Hematopoietic multipotent progenitor cell (in vitro differentiated cells): ENCODE measurements around the gene MXRA7. TPM values are rescaled to one million over a fixed set of nuclear protein-coding genes. Genes with fewer than 3 reads are reported as not detected.
"Not testable (repeated sequence)": the region's sequence is repeated elsewhere in the genome, so short reads cannot be mapped to it uniquely, and the experiment has no call there.

ENCODE experiments used
- DNase-seq, 3 donors: peaks; one replicate each; pipeline ENCODE4 v3.0.0-alpha.2; 2011 to 2015; ENCODE audit warnings: low read depth in 2 of 3, low spot score in 2 of 3
- total RNA-seq: library from RNA; depleted of rRNA; stranded (reverse); fragments of >200 nt; gene quantifications from one replicate; pipeline ENCODE4 v1.2.3, GENCODE V29; 2012

The MXRA7 gene
- total RNA-seq, 1 donor, result 3.2 TPM

DNA sequence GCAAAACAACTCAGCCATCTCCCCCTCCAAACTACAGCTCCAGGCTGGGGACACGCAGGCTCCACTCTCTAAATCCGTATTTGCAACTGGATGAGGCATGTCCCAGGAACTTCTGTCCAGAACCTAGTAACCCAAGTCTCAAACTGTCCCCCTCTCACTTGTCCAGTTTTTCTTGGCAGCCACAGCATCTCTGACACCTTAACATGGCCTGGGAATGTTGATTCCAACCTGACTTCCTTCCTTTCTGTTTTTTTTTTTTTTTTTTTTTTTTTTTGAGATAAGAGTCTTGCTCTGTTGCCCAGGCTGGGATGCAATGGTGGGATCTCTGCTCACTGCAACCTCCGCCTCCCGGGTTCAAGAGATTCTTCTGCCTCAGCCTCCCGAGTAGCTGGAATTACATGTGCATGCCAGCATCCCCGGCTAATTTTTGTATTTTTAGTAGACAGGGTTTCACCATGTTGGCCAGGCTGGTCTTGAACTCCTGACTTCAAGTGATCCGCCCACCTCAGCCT lies 12.2 kb downstream of the MXRA7 start:
- DNase-seq, result not testable (repeated sequence)

DNA sequence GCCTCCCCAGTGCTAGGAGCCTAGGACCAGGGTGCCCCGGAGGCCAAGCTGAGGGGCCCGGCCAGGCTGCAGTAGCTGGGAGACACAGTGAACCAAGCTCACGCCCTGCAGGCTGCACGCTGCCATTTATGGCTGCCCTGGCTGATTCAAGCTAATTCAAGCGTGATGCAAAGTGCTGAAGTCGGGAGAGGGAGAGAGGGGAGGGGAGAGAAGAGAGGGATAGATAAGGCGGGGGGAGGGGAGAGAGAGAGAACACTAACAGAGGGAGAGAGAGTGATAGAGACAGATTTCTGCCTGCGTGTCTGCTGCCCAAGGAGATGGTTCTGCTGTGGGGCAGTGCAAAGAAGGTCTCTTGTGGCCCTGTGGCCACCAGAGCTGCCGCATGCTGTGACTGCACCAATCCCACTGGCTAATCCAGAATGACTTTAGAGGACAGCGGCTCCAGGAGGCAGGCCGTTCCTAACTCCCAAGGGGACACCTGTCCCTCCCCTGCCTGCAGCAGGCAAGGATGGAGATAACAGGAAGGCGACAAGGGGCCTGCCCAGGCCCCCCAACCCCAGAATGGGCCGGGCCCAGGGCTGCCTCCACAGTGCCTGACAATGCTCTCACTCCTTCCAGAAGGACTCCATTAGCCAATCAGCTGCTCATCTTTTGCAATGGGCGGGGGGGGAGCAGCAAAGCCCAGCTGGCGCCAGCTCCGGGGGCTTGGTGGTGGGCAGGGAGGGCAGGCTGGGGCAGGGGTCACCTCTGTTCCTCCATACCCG lies 12.9 kb downstream of the MXRA7 start:
- no peak for DNase-seq

DNA sequence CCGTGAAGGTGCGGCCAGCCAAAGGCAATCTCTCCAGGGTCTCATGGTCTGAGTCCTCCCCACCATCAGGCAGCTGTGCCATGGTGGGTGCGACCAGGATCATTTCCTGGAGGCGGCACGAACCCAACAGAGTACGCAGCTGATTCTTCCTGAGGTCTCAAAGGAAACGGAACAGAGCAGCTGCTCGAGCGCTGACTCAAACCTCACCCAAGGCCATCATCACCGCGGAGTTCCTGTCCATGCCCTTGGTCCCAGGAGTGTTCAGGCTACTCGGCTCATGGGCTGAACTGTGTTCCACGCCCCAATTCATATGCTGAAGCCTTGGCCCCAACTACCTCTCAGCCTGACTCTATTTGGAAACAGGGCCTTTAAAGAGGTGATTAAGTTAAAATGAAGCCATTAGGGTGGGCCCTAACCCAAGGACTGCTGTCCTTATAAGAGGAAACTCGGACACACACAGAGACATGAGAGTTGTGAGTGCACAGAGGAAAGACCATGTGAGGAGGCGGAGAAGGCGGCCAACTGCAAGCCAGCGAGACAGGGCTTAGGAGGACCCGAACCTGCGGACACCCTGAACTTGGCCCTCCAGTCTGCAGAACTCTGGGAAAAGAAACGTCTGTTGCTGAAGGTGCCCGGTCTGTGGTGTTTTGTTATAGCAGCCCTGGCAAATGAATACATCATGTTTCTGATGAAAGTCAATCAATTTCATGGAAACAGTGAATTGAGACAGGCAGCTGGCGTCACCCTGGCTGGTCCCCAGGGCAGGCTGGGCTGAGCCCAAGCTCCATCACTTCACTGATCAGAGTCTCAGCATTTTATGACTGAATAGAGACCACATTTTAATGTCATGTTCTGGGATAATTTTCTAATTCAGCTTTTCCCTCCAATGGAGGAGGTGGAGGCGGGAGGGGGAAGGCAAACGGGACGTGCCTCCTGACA lies 13.7 kb downstream of the MXRA7 start:
- no peak for DNase-seq

DNA sequence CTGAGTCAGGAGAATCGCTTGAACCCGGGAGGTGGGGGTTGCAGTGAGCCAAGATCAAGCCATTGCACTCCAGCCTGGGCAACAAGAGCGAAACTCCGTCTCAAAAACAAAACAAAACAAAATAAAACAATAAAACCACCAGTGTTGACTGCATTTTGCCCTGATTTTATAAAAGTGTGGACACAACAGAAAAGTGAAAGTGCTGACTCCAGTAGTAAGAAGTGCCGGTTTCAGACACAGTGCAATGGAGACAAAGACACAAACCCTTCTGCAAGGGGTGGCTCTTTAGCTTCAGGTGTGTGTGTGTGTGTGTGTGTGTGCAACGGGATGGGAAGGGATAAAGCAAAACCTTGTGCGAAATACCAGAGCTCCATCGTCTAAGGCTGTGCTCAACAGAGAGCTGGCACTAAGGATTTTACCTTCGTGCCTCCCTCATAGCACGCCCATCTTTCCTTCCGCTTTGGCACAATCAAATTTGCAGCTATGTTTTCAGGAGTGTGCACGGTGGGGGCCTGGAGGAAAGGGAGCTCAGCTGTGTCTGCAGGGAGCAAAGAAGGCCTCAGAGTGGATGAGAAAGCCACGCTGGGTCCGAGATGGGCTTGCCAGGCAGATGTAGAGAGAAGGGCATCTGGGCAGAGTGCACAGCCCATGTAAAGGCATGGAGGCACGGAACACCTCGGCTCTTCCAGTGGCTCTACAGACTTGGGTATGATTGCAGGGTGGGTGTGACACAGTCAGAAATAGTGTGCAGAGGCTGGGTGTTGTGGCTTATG lies 15.5 kb downstream of the MXRA7 start:
- no peak for DNase-seq

DNA sequence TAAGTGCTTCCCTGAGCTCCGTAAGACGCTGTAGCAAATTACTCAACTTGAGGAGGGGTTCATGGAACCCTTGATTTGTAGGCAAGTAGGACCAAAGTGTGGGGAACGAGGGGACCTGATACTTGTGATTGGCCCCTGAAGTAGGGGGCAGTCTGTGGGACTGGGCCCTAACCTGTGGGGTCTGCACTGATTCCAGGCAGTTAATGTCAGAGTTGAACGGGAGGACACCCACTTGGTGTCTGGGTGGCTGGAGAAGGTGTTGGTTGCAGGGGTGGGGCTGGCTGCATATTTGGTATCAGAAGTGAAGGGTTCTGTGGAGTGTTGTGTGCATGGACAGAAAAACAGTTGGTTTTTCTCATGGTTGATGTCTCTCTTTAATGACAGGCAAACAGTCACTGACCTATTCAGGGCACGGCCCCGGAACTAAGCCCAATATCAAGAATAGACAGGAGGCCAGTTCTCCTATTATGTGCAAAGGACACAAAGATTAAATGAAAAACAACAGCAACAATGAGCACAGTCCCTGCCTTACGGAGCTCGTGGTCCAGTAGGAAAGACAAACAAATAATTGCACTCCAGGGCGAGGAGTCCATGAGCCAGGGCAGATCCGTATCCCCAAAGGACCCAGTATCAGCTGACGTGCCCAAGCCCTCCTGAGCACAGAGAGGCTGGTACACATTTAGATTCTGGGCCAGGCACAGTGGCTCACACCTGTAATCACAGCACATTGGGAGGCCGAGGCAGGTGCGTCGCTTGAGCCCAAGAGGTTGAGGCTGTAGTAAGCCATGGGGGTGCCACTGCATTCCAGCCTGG lies 19.2 kb downstream of the MXRA7 start:
- no peak for DNase-seq

DNA sequence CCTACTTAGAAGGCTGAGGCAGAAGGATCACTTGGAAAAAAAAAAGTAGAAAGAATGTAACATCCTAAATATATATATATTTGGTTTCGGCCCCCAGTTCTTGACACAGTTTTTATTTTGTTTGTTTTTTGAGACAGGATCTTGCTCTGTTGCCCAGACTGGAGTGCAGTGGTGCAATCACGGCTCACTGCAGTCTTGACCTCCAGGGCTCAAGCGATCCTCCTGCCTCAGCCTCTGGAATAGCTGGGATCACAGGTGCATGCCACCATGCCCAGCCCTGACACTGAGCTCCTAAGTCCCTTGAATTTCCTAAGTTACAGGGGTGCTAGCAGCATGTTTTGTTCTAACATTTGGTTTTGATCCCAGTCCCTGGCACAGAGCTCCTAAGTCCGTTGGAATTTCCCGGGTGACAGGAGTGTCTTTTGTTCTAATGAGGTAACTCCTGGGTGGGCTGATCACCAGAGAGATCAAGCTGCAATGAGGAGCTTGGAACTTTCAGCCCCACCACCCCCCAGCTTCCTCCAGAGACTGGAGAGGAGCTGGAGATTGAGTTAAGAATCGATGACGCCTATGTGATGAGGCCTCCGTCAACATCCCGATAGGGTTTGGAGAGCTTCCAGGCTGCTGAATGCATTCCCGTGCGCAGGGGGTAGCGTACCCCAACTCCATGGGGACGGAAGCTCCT lies 20.0 kb downstream of the MXRA7 start:
- DNase-seq, result no peak

DNA sequence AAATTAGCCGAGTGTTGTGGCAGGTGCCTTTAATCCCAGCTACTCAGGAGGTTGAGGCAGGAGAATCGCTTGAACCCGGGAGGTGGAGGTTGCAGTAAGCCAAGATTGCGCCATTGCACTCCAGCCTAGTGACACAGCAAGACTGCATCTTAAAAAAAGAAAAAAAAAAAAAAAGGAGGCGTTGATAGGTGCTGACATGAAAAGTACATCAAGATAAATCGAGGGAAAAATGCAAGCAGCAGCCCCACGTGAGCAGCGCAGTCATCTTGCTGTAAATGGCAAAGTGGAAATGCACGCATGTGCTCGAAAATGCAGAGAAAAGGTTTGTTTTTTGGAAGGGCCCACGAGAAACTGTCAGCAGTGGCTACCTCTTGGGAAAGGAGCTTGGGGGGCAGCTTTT lies 20.9 kb downstream of the MXRA7 start:
- no peak for DNase-seq

DNA sequence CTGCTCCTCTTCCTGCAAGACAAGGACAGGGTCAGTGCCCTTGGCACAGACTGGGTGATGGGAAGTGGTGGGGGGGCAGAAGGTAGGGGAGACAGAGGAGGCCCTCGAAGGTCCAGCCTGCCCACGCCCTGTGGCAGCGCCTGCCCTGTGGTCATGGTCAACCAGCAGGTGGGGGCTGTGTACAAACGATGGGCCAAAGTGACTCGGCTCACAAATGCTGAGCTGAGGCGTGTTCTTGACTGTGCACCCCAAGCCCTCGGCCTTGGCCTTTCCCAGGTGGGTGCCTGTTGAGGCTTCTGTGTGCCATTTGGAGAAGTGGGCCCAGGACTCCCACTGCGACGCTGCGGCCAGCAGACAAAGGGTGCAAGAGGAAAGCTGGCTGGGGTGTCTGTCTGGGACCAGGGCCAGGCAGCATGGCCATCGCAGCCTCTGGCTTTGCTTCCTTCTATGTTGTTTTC lies 22.6 kb downstream of the MXRA7 start:
- DNase-seq, result no peak

DNA sequence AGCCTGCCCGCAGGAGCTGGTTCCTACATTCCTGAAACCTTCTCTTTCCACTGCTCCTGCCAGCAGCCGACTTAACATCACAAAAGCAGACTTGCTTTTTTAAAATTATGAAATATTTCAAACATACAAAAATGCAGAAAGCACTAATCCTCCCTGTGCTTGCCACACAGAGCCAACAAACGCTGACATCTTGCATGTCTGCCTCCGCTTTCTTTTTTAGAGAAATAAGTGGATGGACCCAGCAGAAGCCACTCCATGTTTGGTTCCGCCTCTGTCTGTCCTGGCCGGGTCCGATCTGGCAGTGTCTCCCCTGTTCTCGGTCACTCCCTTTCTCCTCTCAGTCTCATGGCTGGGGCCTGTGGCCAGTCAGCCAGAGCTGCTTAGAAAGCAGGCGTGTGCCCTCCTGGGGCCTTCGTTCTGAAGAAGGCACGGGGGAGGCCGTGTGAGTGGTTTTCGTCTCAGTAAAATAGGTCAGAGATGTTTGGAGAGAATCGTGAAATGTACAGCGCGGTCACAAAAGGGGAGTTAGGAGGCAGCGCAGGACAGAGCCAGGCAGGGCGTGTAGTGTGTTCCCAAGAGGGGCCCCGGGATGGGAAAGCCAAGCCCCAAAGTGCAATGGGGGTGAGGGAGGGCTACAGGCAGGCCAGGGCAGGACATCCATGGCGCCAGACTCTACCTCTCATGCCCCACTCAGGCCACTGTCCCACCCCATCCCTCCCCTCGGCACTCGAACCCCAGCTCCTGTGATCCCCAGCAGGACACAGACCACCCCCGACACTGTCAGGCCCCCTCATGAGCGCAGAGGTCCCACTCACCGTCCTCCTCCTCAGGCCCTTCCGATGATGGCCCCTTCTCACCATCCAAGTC lies 23.2 kb downstream of the MXRA7 start:
- DNase-seq, result no peak

DNA sequence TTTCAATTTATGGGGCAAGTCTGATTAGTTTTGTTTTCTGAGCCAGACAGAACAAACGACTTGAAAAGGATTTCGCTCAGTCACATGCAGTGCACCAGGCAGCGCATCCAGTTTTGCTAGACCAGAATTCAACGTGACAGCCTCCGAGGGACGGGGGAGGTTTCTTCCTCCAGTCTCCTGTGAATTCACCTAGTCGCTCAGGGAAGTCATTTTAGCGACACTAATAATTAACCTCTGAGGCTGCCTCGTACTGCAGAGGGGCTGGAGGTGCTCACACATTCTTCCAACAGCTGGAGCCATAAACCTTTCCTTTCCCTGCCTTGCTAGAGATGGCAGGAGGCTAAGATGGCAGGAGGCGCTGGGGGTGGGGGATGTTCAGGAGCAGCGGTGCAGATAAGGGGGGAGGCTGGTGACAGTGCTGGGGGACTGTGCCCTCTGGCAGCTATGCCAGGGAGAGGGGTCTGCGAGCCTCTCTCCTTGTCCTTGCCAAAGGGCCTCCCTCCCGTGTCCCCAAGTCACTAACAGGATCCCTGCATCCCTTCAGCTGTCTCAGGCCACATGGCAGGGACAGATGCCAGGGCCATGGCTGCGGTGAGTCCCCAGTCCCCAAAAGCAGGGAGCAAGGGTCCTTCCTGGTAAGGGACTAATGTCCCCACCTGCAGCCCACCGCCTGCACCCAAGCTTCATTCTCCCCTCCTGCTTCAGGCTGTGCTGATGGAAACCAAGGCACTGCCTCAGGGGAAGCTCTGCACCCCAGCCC lies 24.0 kb downstream of the MXRA7 start:
- no peak for DNase-seq

DNA sequence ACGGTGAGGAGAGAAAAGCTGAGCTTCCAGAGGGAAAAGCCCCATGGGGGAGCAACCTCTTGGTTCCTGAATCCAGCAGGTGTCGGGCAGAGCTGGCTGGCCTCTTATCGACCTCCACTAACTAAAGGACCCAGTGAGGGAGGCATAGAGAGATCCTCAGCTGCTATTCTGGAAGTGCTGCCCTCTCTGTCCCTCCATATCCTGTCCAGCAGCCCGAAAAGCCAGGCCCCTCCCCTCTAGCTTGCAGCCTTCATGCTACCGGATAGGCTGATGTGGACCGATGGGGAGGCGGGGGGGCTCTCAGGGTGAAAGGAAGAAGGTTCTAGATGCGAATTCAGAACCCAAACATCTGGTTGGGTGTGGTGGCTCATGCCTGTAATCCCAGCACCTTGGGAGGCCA lies 24.9 kb downstream of the MXRA7 start:
- DNase-seq, result no peak

DNA sequence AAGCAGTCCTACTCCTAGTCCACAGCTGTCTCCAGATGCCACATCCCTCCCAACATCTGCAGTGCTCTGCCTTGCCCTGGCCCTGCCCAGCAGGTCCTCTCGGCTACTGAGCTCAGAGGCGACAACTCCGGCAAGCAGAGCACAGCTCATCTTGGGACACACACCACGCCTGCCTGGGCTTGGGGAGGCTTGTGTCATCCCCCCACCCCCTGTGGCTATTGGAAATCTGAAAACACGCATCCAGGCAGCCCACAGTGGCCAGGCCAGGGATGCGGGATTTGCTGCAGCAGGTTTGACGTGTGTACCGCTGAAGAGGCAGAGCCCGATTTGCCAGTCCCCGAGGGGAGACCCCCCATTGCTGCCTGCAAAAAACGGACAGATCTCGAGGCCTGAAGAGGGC lies 25.4 kb downstream of the MXRA7 start:
- DNase-seq, result no peak

DNA sequence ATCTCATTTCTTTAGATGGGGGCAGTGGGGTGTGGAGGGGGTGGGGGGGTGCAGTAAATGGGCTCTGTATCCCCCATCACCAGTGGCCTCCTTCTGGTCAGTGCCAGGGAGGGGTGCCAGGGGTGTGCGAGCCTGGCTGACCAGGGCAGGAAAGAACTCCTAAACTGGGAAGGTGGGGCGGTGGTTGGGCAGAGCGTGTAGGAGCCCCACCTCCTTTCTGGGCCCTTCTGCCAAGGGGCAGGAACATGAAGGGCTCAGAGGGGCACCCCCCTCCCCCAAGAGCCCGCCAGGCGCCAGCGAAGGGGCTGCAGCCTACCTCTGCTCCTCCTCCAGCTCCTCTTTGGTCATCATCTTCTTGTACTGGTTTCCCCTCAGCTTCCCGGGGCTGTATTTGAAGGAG lies 26.0 kb downstream of the MXRA7 start:
- no peak for DNase-seq

DNA sequence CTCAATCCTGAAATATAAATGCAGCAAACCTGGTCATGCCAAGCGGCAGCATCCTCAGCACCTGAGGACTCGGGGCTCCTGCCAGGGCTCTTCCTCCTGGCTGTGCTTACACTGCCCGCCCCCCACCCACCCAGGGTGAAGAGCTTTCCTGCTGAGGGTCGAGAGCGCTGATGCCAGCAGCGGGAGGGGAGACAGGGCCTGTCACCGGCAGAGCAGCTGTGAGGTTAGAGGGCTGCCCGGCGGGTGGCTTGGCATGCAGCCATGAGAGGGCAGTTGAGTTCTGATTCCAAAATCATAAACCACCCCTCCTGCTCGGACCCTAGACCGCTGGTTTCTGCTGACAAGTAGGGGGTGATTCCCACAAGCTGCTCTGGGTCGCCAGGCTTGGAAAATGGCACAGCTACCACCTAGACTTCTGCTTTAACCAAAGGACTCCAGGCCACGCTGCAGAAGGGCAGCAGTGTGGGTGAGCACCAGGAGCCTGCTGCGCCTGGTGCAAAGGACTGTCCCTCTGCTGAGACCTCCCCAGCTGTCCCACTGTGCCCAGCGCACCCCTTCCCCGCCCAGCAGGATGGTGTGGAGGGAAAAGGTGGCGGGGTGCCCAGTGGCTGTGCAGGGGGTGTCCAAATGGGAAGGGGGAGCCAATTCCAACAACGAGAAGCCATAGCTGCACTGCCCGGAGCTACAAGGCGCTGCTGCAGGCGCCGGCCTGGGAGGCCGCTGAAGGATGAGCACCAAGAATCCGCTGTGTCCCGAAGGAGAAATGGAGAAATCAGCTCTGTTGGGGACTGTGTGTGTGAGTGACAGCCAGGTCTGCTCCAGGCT lies 26.6 kb downstream of the MXRA7 start:
- no peak for DNase-seq

DNA sequence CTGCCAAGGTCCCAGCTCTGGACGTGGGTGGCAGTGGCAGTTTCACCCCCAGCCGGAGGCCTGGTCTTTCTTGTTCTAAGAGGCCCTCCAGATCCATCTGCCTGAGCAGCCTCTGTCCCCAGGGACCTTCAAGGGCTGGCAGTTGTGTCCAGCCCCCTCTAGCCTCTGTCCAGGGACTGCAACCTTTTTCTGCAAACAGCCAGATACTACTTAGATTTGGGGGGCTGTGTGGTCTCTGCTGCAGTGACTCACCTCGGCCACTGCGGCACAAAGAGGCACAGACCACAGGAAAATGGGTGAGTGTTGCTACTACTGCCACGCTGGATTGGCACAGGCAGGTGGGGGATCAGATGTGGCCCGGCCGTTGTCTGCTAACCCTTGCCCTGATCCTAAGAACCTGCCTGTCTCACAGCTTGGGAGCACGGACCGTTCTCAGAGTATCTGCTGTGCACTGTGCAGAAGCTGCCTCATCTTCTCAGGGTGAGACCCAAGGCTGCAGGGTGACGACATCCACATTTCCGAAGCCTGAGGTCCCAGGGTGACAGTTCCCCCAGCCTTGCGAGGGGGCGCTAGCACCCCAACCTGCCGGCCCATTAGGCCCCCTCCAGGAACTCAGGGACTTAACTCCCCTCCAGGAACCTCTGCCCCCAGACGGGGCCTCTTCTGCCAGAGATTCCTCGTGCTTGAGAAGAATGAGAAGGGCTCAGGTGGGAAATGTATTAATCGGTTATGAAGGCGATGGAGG lies 27.6 kb downstream of the MXRA7 start:
- no peak for DNase-seq

DNA sequence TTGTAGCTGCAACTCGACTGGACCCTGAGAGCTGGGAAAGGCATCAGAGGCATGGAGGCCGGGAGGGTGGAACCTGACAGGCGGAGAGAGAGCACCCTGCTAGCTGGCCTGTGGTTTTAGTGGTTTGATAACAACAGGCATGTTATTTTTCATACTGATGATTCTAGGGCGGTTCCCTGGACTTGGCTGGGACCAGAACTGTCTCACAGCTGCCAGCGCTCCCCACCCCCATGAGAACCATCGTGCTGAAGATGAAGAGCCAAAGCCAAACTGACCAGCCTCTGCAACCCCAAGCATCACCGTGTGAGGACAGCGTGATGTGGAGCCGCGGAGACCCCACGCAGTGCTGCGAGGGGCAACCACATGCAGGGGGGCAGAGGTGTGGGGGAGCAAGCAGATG lies 28.5 kb downstream of the MXRA7 start:
- no peak for DNase-seq
